Subcutaneous abdominal adipose tissue (tissue), 5 donors: Measurements from ENCODE around the gene NFIX.
"Not testable (repeated sequence)": the region's sequence is repeated elsewhere in the genome, so short reads cannot be mapped to it uniquely, and the experiment has no call there.

Experiments used
- H3K27ac ChIP-seq: one replicate; pipeline ENCODE4 v1.7.0; 2013; ENCODE audit warnings: low read depth, mild to moderate bottlenecking, inconsistent platforms, low read length, moderate library complexity
- H3K27me3 ChIP-seq, 5 donors: one replicate each; pipeline ENCODE4 v1.7.0; 2013; ENCODE audit warnings: low read length in 5 of 5, inconsistent platforms in 1 of 5; ENCODE audit not compliant: control insufficient read depth in 5 of 5, insufficient read depth in 4 of 5
- H3K36me3 ChIP-seq, 5 donors: one replicate each; pipeline ENCODE4 v1.7.0; 2013; ENCODE audit warnings: low read length in 5 of 5; ENCODE audit not compliant: control insufficient read depth in 5 of 5, insufficient read depth in 5 of 5
- H3K4me1 ChIP-seq, 5 donors: one replicate each; pipeline ENCODE4 v1.7.0; 2013; ENCODE audit warnings: low read length in 5 of 5, mild to moderate bottlenecking in 3 of 5, moderate library complexity in 1 of 5; ENCODE audit not compliant: control insufficient read depth in 5 of 5, insufficient read depth in 5 of 5
- H3K4me3 ChIP-seq, 5 donors: one replicate each; pipeline ENCODE4 v1.7.0; 2013; ENCODE audit warnings: low read length in 5 of 5, low read depth in 1 of 5
- H3K9ac ChIP-seq, 5 donors: one replicate each; pipeline ENCODE4 v1.7.0; 2013; ENCODE audit warnings: low read length in 5 of 5, mild to moderate bottlenecking in 4 of 5, moderate library complexity in 3 of 5
- H3K9me3 ChIP-seq, 5 donors: one replicate each; pipeline ENCODE4 v1.7.0; 2013; ENCODE audit warnings: low read length in 5 of 5; ENCODE audit not compliant: control insufficient read depth in 5 of 5
- donor health status: healthy.
- donor health status: healthy.
- donor health status: healthy.
- donor health status: healthy.
- donor health status: healthy.

Gene NFIX

DNA sequence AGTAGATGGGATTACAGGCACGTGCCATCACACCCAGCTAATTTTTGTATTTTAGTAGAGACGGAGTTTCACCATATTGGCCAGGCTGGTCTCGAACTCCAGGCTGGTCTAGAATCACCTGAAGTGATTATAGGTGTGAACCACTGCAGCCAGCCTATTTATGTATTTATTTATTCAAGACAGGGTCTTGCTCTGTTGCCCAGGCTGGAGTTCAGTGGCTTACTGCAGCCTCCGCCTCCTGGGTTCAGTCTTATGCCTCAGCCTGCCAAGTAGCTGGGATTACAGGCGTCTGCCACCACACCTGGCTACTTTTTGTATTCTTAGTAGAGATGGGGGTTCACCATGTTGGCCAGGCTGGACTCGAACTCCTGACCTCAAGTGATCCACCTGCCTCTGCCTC lies 43.2 kb upstream of the NFIX start:
- H3K9me3 ChIP-seq, H3K4me3 ChIP-seq, H3K27me3 ChIP-seq: not testable (repeated sequence)
- Histone ChIP-seq H3K9ac (peak overlapping the region in 1 of 5 donors; percentile 49), H3K36me3 (peaks cover 0 to 71% (median 68%) of the 10 kb centered on the region in 5 donors), H3K27ac (peak overlapping the region; percentile 37), H3K4me1 (peaks cover 2 to 37% (median 32%) of the 10 kb centered on the region in 5 donors)

DNA sequence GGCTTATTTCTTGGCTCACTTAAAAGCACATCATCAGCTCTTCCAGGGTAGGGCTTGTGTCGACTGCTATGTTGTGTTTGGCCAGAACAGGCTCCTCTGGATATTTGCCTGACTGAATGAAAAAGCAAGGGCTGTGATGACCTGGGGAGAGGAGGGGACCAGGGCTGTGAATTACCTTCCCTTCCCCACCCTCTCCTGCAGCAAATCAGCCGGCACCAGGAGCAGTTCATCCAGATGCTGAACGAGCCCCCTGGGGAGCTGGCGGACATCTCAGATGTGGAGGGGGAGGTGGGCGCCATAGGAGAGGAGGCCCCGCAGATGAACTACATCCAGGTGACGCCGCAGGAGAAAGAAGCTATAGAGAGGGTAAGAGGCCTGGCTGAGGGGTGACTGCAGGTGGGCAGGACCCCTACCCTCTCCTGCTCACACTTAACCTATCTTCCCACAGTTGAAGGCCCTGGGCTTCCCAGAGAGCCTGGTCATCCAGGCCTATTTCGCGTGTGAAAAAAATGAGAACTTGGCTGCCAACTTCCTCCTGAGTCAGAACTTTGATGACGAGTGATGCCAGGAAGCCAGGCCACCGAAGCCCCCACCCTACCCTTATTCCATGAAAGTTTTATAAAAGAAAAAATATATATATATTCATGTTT lies 42.7 kb upstream of the NFIX start:
- Histone ChIP-seq H3K27me3 (no peaks in the 10 kb centered on the region), H3K27ac (peak overlapping the region; percentile 37), H3K9me3 (no peaks in the 10 kb centered on the region), H3K36me3 (peaks cover 0 to 70% (median 68%) of the 10 kb centered on the region in 5 donors), H3K4me3 (no peak overlapping the region), H3K9ac (peak overlapping the region in 3 of 5 donors; percentile 28 to 49 (median 47)), H3K4me1 (peaks cover 2 to 32% (median 26%) of the 10 kb centered on the region in 5 donors)

DNA sequence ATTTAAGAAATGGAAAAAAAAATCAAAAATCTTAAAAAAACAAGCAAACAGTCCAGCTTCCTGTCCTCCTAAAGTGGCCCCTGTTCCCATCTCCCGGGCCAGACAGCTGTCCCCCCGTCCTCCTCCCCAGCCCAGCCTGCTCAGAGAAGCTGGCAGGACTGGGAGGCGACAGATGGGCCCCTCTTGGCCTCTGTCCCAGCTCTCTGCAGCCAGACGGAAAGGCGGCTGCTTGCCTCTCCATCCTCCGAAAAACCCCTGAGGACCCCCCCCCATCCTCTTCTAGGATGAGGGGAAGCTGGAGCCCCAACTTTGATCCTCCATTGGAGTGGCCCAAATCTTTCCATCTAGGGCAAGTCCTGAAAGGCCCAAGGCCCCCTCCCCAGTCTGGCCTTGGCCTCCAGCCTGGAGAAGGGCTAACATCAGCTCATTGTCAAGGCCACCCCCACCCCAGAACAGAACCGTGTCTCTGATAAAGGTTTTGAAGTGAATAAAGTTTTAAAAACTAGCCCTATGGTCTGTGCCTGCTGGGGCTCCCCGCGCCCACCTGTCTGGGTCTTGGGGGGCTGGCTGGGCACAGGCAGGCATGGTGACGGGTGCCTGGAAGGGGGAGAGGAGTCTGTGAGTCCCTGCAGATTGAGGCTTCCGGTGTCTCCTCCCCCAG lies 42.0 kb upstream of the NFIX start:
- no peaks in the 10 kb centered on the region for H3K27me3 ChIP-seq
- peak overlapping the region; percentile 48 for H3K27ac ChIP-seq
- no peak overlapping the region for H3K4me3 ChIP-seq
- peaks cover 2 to 29% (median 22%) of the 10 kb centered on the region in 5 donors for H3K4me1 ChIP-seq
- H3K9ac ChIP-seq = peak overlapping the region in 2 of 5 donors; percentile 28 to 46
- H3K9me3 ChIP-seq = no peaks in the 10 kb centered on the region
- peaks cover 0 to 63% (median 61%) of the 10 kb centered on the region in 5 donors for H3K36me3 ChIP-seq

DNA sequence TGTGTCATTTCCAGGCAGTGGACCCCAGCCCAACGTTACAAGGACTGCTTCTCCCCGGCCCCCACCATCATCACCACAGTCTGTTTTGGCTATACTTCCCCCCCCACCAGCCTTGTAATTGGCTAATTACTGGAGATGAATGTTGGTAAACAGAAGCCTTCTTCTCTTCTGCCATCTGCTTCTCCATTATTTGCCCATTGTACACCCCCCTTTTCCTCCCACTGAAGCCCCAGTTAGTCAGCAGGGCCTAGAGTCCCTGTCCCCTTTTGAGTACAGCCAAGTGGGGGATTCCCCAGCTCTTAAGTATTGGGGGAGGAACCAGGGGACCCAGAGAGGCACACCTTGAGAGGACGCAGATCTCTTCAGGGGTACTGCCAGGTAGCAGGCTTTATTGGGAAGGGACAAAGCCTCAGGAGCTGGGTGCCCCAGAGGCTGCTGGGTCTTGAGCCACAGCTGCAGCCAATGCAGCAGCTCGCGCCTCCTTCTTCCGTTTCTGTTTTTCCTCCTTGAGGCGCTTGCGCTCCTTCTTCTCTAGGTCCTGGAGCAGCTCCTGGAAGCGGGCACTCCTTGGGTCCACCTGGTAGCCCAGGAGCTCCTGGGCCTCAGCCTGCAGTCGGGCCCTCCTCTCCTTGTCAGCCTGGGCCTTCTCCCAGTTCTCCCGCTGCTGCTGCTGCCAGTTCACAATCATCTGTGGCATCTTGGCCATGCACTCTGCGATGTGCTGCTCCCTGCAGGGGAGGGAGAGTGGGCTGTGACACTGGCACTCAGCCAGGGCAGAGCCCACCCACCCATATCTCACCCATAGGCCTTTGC lies 41.3 kb upstream of the NFIX start:
- Histone ChIP-seq H3K4me1 (peaks cover 2 to 29% (median 21%) of the 10 kb centered on the region in 5 donors), H3K27ac (peak overlapping the region; percentile 48), H3K27me3 (no peaks in the 10 kb centered on the region), H3K36me3 (peaks cover 0 to 56% (median 54%) of the 10 kb centered on the region in 5 donors), H3K4me3 (no peak overlapping the region), H3K9me3 (no peaks in the 10 kb centered on the region), H3K9ac (peak overlapping the region in 1 of 5 donors; percentile 40)

DNA sequence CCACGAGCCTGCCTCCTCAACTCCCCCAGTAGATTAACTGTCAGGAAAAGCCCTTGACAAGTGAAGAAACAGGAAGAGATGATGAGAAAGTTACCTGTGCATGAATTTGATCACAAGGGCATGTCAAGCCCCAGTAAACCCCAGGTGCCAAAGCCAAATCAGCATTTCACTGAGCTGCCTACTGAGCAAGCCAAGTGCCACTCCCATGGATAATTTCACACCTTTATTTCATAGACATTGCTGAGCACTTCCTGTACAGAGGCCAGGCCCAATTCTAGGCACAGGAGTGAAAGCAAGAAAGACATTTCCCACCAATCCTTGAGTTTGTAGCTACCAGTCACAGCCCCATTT lies 40.7 kb upstream of the NFIX start:
- Histone ChIP-seq H3K27ac (peak overlapping the region; percentile 41), H3K9ac (no peak overlapping the region), H3K4me3 (no peak overlapping the region), H3K27me3 (no peaks in the 10 kb centered on the region), H3K36me3 (peaks cover 0 to 50% (median 48%) of the 10 kb centered on the region in 5 donors), H3K9me3 (no peaks in the 10 kb centered on the region), H3K4me1 (peaks cover 2 to 29% (median 21%) of the 10 kb centered on the region in 5 donors)

DNA sequence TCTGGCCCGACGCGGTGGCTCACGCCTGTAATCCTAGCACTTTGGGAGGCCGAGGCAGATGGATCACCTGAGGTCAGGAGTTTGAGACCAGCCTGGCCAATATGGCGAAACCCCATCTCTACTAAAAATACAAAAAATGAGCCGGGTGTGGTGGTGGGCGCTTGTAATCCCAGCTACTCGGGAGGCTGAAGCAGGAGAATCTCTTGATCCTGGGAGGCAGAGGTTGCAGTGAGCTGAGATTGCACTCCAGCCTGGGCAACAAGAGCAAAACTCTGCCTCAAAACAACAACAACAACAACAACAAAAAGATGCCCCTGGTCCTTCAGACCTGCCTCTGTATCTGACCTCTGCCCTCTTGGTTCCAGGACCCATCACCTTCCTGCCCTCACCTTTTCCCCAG lies 39.7 kb upstream of the NFIX start:
- Histone ChIP-seq H3K36me3 (peaks cover 0 to 41% (median 40%) of the 10 kb centered on the region in 5 donors), H3K9ac (peak overlapping the region in 3 of 5 donors; percentile 46 to 88 (median 87)), H3K4me3 (peak overlapping the region in 2 of 5 donors; percentile 77 to 95), H3K4me1 (peaks cover 2 to 26% (median 21%) of the 10 kb centered on the region in 5 donors), H3K27ac (peak overlapping the region; percentile 62)
- H3K27me3 ChIP-seq, H3K9me3 ChIP-seq: not testable (repeated sequence)

DNA sequence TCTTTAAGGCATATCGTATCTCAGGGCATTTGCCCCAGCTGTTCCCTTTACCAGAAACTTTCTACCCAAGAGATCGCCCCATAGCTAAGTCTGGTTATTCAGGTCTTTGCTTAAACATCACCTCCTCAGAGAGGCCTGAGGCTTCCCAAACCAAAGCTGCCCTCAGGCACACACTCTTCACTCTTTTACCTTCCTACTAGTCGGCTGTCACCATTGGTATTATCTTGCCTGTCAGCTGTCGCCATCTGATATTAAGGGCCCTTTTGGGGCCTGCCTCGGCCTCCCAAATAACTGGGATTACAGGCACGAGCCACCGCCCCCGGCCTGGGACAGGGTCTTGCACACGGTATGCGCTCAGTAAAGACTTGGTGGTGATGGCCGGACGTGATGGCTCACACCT lies 39.3 kb upstream of the NFIX start:
- peak overlapping the region in 4 of 5 donors; percentile 46 to 88 (median 88) for H3K9ac ChIP-seq

DNA sequence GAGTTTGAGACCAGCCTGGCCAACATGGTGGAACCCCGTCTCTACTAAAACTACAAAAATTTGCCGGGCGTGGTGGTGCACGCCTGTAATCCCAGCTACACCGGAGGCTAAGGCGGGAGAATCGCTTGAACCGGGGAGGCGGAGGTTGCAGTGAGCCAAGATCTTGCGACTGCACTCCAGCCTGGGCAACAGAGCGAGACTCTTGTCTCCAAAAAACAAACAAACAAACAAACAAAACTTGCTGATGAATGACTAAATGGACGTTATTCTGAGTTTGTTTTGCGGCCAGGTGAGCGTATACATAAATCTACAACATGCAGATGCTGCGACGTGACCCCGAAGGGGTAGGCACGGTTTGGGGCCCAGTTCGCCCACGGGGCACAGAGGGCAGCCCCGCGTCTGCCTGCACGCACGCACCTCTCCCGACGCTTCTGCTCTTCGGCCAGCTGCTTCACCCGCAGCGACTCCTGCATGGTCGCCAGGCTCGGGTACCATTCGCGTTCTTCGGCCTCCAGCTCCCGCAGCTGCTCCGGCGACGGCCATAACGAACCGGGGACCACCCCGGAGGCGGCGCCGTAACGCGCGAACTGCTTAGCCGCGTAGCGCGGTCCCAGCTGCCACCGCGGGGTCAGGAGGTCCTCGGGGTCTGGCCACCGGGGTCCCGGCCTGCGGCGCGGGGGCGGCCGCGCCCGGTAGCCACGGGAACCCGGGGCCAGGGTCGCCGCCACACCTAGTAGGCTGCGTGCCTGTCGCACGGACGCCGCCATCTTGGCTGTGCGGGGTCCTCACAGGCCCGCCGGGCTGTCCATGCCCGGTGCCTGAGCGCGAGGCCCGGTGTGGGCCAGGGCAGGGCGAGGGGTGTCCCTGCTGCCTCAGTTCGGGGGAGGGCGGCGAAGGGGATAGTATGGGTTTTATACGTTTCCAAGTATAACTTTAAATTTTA lies 38.6 kb upstream of the NFIX start, which contains the start of gene GADD45GIP1:
Gene GADD45GIP1 (minus strand): TSS at position 778 of the 943 bp plus-strand sequence. CDS start 11 bp downstream, at position 767.
- peak within 1 kb of the TSS; percentile 77 to 99 (median 87) for H3K4me3 ChIP-seq
- no peaks in the 10 kb centered on the region for H3K27me3 ChIP-seq
- H3K9ac ChIP-seq = peak within 1 kb of the TSS; percentile 56 to 88 (median 87)
- peaks cover 2 to 26% (median 21%) of the 10 kb centered on the region in 5 donors for H3K4me1 ChIP-seq
- no peaks in the 10 kb centered on the region for H3K9me3 ChIP-seq
- H3K27ac ChIP-seq = peak within 1 kb of the TSS; percentile 62
- H3K36me3 ChIP-seq = peaks cover 0 to 29% (median 29%) of the 10 kb centered on the region in 5 donors

More for the DNA sequence above, 39.3 kb upstream of the NFIX start:
- Histone ChIP-seq H3K9me3 (no peaks in the 10 kb centered on the region), H3K4me3 (peak overlapping the region; percentile 77 to 99 (median 87)), H3K27me3 (no peaks in the 10 kb centered on the region), H3K4me1 (peaks cover 2 to 26% (median 21%) of the 10 kb centered on the region in 5 donors), H3K36me3 (peaks cover 0 to 36% (median 35%) of the 10 kb centered on the region in 5 donors), H3K27ac (peak overlapping the region; percentile 62)

DNA sequence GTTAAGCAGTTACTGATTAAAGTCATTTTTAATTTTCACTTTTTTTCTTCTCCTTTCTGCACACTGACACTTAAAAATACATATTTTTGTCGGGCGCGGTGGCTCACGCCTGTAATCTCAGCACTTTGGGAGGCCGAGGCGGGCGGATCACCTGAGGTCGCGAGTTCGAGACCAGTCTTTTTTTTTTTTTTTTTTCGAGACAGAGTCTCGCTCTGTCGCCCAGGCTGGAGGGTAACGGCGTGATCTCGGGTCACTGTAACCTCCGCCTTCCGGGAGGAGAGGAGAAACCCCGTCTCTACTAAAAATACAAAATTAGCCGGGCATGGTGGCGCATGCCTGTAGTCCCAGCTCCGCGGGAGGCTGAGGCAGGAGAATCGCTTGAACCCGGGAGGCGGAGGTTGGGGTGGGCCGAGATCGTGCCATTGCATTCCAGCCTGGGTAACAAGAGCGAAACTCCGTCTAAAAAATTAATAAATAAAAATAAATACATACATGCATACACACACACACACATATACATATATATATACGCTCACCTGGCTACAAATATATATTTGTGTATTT lies 37.8 kb upstream of the NFIX start:
- H3K27ac ChIP-seq = peak overlapping the region; percentile 62

More for the DNA sequence above, 37.8 kb upstream of the NFIX start:
- peaks cover 2 to 25% (median 19%) of the 10 kb centered on the region in 5 donors for H3K4me1 ChIP-seq
- H3K9ac ChIP-seq = peak overlapping the region; percentile 48 to 88 (median 87)
- H3K9me3 ChIP-seq, H3K27me3 ChIP-seq: not testable (repeated sequence)
- peak overlapping the region; percentile 40 to 99 (median 87) for H3K4me3 ChIP-seq
- H3K36me3 ChIP-seq = peaks cover 0 to 23% (median 21%) of the 10 kb centered on the region in 5 donors
